SIG-M5 (cell line): Measurements from ENCODE around the gene R3HDM4.

Experiments used
- DNase-seq: peaks from one replicate; lab custom pipeline; 2025; lab: John Stamatoyannopoulos, UW

The R3HDM4 gene

DNA sequence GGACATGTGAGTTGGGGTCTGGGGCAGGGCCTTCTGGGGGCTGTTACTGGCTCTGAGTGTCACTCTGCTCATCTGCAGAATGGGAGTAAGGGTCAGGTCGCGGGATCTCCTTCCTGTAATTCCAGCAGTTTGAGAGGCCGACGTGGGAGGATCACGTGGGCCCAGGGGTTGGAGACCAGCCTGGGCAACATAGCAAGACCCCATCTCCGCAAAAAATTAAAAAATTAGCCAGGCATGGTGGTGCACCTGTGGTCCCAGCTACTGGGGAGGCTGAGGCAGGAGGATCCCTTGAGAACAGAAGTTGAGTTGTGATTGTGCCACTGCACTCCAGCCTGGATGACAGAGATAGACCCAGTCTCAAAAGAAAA lies 16.9 kb upstream of the R3HDM4 start:
- DNase-seq, result no peak

DNA sequence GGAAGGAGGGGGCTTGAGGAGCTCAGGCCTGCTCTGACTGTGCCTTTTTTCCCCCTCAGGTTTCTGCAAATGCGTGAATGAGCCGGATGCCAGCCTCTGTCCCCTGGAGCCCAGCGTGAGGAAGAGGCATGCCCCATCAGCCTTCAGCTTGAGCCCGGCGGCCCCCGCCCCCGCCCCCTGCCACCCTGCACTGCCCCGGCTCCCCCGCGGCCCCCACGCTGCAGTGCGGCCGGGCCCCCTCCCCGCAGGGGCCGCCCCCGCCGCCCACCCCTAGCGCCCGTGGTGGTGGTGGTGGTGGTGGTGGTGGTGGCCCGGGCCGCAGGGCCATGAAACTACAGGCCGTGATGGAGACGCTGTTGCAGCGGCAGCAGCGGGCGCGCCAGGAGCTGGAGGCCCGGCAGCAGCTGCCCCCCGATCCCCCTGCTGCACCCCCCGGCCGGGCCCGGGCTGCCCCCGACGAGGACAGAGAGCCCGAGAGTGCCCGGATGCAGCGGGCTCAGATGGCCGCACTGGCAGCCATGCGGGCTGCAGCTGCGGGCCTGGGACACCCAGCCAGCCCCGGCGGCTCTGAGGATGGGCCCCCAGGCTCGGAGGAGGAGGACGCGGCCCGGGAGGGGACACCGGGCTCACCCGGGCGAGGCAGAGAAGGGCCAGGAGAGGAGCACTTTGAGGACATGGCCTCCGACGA lies 16.3 kb upstream of the R3HDM4 start:
- no peak for DNase-seq

DNA sequence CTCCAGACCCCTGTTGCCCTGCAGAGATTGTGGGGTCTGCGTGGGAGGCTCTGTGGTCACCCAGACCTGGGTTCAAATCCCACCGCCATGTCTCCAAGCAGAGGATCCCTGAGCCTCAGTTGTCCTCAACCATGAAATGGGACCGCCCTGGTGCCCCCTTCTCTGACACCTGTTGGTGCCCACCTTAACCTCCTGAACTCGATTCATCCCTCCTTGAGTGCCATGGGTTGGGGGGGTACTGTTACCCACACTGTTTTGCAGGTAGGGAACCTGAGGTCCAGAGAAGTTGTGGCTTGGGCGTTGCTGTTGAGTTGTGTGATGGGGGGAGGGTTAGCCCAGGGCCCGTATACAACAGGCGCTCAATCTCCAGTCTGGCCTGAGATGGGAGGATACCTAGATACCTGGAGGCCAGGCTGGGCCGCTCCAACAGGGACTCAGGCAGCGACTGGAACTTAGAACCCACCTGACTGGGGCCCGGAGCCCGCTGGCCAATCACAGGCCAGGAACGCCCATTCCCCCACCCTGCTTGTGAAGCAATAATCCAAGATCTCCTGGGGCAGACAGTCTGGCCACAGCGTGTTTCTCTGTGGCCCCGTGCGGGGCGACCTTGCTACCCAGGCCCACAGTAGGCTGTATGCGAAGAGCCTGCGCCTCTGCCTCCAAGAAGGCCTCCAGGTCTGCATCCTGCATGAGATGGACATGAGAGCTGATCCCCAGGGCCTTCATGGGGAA lies 15.6 kb upstream of the R3HDM4 start:
- DNase-seq, result no peak

DNA sequence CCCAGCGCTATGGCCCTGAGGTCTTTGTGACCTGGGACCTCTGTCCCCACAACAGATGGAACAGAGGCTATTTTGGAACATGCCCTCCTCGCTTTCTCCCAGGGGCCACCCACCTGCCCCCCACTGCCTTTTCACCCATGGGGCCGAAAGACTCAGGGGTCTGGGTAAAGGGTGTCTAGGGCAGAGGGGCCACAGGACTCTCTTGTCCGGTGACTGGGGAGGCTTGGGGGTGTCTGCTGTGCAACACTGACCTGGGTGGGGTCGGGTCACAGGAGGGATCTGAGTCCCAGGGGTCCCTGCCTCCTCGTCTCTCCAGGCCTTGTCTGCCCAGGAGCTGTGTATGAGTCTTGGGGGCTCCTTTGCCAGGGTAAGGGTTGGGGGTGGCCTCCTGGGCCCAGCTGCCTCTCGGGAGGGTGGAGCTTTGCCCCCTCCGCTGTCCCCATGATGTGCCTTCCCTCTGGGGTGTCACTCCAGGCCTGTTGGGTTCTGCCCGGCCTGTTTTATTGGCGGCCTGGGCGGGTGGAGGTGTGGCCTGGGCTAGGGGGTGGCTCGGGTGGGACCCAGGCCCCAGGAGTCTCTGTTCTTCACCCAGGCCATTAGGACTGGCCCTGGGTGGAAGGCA lies 14.9 kb upstream of the R3HDM4 start:
- DNase-seq, result no peak

DNA sequence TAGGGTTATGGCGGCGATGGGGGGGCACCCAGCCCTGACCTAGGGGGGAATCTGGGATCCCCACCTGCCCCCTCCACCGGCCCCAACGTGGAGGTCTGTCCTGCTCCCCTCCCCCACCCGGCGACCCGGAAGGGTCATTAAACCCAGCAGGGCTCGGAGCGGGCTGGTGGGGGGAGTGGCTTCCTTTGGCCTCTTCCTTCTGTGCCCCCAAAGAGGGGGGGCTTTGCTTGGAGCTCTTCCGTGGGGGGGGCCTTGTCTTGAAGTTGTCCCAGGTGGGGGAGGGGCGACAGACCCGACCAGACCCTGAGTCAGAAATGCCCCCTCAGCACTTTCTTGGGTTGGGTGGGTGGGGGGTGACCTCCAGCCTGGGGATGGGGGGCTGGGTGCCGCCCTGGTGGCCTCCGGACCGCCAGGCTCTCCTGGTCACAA lies 14.3 kb upstream of the R3HDM4 start:
- DNase-seq, result no peak

DNA sequence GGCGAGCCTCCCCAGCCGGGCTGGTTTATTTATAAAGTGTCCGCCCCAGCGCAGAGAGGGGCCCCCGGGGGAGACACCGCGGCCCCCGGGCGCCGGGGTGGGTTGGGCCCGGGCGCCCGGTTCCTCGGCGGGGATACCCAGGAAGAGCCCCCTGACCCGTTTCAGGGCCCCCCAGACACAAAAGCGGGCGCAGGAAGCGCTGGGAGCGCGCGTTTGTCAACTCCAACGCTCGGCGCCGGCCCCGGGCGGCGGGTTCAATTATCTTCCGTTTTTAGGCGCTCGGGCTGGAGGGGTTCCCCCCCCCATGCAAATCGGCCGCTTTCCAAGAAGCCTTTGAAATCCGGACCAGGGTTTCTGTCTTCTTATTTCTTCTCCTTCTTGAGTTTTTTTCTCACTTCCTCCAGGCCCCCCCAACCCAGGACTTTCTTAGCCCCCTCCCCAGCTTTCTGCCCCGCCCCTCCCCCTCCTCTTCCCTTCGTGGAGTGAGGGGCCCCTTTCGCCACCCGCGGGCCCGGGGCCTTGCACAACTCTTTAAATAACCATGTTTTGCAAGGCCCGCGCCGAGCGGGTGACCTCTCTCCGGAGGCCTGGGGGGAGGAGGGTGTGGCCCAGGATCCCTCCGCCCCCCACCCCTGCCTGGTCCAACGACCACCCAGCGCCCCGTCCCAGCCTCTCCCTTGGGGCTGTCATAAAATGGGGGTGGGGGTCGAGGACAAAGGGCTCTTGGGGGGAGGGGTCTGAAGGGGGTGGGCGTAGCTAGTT lies 13.8 kb upstream of the R3HDM4 start:
- peak; percentile 66 for DNase-seq

DNA sequence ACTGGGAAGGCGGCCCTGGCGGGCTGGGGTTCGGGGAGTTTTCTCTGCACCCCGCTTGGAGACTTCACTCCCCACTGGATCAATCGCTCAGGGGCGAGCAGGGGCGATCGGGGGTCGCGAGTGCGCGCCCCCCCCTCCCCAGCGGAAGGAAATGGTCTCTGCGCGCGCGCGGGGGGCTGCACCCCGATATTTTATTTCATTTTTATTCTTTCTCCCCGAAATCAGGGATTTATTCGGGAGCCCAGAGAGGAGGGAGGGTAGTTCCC lies 13.2 kb upstream of the R3HDM4 start:
- DNase-seq, result no peak

DNA sequence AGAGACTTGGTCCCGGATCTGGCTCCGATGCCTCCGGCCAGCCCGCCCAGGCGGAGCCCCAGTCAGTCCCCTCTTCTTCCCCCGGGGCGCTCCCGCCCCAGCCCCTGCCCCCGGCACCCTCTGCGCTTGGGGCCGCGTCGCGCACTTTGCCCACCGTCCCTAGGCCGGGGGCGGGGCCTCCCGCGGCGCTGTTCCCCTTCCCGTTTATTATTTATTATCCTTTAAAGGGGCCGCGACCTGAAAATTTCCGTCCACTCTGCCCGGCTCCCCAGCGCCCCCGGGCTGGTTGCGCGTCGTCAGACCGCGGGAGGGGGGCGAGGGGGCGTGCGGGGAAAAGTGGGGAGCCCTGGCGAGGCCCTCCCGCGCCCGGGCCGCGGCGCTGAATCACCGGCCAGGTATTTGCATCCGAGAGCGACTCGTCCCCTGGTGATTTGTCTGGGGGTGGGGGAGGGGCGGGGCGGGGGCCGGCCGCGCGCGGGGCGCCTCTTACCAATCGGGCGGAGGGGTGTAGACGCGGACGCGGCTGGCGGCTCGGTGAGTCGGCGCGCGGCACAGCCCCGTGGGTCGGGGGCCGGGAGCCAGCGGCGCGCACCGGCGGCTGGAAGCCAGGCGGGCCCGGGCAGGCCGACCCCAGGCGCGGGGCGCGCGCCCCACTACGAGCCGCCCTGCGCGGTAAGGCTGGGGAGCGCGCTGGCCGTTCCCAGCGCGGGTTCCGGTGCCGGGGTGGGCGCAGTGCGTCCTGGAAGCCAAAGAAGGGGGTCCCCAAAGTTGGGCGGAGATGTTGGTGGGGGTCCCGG lies 12.7 kb upstream of the R3HDM4 start, which contains the start of gene ARID3A:
TSS of gene ARID3A (plus strand) at position 510 of the 797 bp plus-strand sequence. CDS start 3,494 bp downstream, outside the sequence.
- DNase-seq, result peak; percentile 30

DNA sequence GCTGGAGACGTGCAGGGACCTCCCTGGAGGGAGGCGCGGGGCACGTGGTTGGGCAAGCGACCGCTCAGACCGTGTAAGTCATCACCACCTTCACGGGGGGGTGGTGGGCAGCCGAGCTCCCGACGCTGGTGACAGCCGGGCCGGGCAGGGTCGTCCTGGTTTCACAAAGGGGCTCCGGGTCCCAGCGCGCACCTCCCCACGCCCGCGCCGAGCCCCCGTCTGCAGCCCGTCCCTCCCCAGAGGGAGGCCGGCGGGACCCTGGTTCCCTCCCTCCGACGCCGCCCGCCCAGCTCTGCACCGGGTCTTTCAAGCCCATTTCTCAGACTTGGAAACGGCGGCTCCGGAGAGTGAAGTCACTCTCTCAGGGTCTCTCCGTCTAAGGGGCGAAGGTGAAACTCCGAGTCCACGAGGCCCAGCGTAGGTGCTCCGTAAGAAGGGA lies 12.1 kb upstream of the R3HDM4 start:
- no peak for DNase-seq

DNA sequence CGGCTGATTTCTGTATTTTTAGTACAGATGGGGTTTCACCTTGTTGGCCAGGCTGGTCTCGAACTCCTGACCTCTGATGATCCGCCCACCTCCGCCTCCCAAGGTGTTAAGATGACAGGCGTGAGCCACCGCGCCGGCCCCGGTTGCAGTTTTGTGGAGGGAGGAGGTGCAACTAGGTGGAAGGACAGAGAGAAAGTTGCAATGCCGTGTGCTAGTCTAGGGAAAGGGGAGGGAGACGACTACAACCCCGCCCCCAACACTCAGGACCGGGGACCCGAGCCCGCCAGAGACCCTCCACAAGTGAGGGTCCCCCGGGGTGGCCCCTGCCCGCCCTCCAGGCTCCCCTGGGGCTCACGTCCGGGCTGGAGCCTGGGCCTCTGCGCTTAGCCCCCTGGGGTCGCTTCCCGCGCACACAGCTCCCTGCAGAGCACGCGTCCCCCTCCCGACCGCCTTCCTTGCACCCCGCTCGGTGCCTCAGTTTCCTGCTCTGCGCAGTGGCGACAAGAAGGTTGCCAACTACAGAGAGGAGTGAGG lies 11.6 kb upstream of the R3HDM4 start:
- DNase-seq, result no peak

DNA sequence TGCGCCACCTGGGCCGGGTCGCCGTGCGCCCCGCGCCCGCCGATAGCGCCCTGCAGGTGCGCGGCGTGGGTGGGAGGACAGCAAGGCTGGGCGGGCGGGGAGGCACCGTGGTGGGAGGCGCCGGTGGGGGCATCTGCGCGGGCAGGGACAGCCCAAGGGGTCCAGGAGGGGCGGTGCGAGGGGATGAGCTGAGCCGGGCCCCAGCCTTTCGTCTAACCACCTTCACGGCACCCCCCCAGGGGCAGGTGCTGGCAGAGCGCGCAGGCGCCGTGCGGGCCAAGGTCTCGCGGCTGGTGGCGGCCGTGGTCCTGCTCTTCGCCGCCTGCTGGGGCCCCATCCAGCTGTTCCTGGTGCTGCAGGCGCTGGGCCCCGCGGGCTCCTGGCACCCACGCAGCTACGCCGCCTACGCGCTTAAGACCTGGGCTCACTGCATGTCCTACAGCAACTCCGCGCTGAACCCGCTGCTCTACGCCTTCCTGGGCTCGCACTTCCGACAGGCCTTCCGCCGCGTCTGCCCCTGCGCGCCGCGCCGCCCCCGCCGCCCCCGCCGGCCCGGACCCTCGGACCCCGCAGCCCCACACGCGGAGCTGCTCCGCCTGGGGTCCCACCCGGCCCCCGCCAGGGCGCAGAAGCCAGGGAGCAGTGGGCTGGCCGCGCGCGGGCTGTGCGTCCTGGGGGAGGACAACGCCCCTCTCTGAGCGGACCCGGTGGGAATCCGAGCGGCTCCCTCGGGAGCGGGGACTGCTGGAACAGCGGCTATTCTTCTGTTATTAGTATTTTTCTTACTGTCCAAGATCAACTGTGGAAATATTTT lies 7.2 kb upstream of the R3HDM4 start:
- DNase-seq, result no peak

DNA sequence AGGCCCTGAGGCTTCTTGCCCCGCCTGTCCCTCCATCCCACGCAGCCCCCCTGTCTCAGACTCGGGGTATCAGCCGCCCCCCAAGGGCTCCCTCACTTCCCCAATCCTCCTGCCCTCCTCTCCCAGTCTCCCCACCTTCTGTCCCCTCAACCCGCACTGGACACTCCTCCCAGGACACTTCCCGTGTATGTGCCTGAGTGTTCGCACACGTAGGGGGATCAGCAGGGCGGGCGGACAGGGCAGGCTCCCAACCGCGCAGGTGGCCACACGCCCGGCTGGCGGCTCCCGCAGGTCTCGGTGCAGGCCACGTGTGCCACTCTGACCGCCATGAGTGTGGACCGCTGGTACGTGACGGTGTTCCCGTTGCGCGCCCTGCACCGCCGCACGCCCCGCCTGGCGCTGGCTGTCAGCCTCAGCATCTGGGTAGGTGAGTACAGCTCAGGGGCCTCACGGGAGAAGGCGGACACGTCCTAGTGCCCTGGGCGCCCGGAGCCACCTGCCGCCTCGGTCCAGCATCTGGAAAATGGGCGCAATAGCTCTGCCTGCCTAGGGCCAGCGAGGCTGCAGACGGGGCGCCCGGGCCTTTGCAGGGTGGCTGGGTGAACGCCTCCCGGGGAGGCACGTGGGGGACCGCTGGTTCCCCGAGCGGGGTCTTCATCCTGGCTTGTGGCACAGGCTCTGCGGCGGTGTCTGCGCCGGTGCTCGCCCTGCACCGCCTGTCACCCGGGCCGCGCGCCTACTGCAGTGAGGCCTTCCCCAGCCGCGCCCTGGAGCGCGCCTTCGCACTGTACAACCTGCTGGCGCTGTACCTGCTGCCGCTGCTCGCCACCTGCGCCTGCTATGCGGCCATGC lies 6.4 kb upstream of the R3HDM4 start:
- no peak for DNase-seq

DNA sequence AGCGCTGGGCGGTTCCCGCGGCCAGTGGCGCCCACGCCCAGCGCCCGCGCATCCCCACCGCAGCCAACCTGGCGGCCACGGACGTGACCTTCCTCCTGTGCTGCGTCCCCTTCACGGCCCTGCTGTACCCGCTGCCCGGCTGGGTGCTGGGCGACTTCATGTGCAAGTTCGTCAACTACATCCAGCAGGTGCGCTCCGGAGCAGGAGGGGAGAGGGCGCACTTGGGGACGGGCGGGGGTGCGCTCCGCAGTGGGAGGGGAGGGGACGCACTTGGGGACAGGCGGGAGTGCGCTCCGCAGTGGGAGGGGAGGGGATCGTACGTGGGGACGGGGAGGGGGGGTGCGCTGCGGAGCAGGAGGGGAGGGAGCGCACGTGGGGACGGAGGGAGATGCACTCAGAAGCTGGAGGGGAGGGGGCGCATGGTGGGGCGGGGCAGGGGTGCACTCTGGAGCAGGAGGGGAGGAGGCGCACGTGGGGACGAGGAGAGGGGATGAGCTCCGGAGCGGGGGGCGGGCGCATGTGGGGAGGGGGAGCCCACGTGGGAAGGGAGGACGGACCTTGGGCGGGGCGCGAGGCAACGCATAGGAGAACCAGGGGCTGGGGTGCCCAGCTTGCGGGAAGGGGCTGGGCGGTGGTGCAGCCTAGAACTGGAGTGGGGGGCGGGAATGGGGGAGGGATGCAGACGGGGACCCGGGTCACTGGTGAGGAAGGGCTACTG lies 5.6 kb upstream of the R3HDM4 start:
- DNase-seq, result no peak

DNA sequence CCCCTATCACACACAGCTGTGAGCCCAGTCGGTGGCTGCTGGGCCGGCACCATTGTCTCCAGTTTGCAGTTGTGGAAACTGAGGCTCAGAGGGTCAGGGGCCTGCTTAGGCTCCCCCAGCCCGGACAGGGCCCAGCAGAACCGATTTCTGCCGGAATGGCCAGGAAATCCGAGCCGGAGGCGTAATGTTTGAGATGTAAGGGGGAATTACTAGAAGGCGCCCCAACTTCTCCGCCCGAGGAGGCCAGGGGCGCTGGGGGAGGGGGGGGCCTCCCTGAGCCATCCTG lies 5.1 kb upstream of the R3HDM4 start:
- DNase-seq, result no peak

DNA sequence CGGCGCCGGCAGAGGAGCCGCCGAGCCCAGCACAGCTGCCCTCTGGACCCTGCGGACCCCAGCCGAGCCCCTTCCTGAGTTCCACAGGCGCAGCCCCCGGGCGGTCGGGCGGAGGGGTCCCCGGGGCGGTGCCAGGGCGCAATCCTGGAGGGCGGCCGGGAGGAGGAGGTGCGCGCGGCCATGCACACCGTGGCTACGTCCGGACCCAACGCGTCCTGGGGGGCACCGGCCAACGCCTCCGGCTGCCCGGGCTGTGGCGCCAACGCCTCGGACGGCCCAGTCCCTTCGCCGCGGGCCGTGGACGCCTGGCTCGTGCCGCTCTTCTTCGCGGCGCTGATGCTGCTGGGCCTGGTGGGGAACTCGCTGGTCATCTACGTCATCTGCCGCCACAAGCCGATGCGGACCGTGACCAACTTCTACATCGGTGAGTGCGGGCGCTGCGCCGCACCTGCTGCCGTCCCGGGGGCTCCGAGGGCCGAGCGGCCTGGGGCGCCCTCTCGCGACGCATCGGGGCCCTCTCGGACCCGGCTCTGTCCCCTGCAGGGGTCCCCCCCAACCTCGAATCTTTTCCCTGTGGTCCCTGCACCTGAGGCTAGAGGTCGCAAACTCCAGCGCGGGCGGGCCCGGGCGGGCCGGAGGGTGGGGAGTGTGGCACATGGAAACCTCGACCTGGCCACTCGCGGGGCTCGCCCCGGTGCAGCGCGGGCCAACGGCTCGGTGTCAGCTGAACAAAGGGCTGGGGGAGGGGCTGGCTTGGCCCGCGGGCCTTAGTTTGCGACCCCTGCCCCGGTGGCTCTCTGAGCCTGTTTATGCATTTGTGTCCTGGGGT lies 4.5 kb upstream of the R3HDM4 start, which contains the start of gene KISS1R:
TSS of gene KISS1R (plus strand) at position 11 of the 829 bp plus-strand sequence. CDS start at position 181, 170 bp downstream.
- no peak for DNase-seq

DNA sequence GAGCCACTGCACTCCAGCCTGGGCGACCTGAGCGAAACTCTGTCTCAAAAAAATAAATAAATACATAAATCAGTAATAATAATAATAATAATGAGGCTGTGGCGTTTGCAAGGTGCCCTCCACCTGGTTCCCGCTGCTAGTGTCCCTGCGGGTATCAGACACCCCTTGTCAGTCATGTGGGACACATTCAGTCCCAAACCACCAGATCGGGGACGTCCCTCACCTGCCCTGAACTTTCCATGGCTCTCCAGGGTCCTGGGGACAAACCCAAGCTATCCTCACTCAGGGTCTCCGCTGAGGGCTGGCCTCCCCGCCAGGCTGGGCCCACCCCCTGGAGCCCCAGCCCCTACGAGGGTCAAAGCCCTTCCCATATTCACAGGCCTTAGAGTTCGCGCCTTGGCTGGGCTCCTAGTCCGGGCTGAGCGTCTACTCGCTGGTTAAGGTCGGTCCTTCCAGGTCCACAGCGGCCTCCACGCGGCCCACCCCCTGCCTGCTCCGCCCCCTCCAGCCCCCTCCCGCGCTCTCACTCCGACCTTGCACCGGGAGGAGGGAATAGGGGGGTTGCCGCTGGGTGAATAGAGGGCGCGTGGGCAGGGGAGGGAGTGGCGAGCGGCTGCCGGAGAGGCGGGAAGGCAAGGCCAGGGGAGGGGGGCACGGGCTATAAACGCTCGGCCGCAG lies 3.8 kb upstream of the R3HDM4 start:
- DNase-seq, result no peak

DNA sequence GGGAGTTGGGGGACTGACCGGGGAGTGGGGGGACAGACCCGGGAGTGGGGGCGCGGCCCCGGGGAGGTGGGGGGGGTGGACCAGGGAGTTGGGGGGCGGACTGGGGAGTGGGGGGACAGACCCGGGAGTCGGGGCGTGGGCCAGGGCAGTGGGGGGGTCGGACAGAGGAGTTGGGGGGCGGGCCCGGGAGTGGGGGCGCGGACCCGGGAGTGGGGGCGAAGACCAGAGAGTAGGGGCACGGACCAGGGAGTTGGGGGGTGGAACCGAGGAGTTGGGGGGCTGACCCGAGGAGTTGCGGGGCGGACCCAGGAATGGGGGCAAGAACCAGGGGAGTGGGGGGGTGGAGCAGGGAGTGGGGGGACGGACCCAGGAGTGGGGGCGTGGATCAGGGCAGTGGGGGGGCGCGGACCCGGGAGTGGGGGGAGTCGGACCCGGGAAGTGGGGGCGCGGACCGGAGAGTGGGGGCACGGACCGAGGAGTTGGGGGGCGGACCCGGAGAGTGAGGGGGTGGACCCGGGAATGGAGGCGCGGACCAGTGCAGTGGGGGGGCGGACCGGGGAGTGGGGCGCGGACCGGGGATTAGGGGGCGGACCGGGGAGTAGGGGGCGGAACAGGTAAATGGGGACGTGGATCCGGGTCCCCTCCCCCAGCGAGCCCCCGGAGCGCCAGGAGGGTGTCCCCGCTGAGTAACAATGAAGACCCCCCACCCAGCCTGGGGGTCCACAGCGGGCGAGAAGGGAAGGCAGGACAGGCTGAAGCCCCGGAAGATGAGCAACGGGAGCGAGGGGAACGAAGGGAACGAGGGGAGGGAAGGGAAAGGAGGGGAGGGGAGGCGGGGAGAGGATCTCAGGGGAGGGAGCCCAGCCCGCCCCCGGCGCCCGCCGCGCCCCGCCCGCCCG lies 589 bp downstream of the R3HDM4 start:
- no peak for DNase-seq
